RWPE2 (cell line): ENCODE results near the gene DGKA.

Experiments
- ATAC-seq: fragments of 200-7000 bp; cut with Tn5 transposase; 3 replicates; pipeline ENCODE4 v1.9.1; 2021; ENCODE audit warnings: low read depth
- DNase-seq: peaks from one replicate; pipeline ENCODE4 v3.0.0-alpha.2; 2020; ENCODE audit warnings: low spot score
- H3K27ac ChIP-seq: fragments of 450-650 bp; 2 replicates; pipeline ENCODE4 v1.5.1; 2017; ENCODE audit warnings: mild to moderate bottlenecking; ENCODE audit not compliant: poor library complexity, severe bottlenecking
- H3K27me3 ChIP-seq: fragments of 250-450 bp; sonication (Bioruptor Pico); 2 replicates; pipeline ENCODE4 v1.5.1; 2021; ENCODE audit warnings: mild to moderate bottlenecking, moderate library complexity; ENCODE audit not compliant: insufficient read depth, poor library complexity, severe bottlenecking
- H3K36me3 ChIP-seq: fragments of 250-450 bp; sonication (Bioruptor Pico); 2 replicates; pipeline ENCODE4 v1.5.1; 2020; ENCODE audit warnings: low read depth, mild to moderate bottlenecking, moderate library complexity
- H3K4me1 ChIP-seq: fragments of 250-450 bp; sonication (Bioruptor Pico); 2 replicates; pipeline ENCODE4 v1.5.1; 2021; ENCODE audit warnings: mild to moderate bottlenecking, moderate library complexity; ENCODE audit not compliant: insufficient read depth, poor library complexity, severe bottlenecking
- H3K4me3 ChIP-seq: fragments of 250-450 bp; sonication (Bioruptor Pico); 2 replicates; pipeline ENCODE4 v1.5.1; 2021; ENCODE audit warnings: mild to moderate bottlenecking, moderate library complexity; ENCODE audit not compliant: severe bottlenecking
- H3K9me3 ChIP-seq: fragments of 250-450 bp; sonication (Bioruptor Pico); 2 replicates; pipeline ENCODE4 v1.5.1; 2021; ENCODE audit warnings: mild to moderate bottlenecking, moderate library complexity; ENCODE audit not compliant: severe bottlenecking
- CTCF ChIP-seq: fragments of 450-650 bp; IDR thresholded peaks from one replicate; pipeline ENCODE4 v1.5.1; 2017; ENCODE audit warnings: mild to moderate bottlenecking, moderate library complexity; ENCODE audit not compliant: poor library complexity, severe bottlenecking

The DGKA gene

GRCh38 chr12:55934773-55935172 is 3.8 kb downstream of the DGKA start:
- TF ChIP-seq CTCF, result no peak
- Histone ChIP-seq H3K27ac (peak overlapping the region; percentile 98), H3K27me3 (no peaks in the 10 kb centered on the region), H3K4me1 (peaks cover 60% of the 10 kb centered on the region), H3K9me3 (no peaks in the 10 kb centered on the region), H3K4me3 (no peak overlapping the region), H3K36me3 (peaks cover 61% of the 10 kb centered on the region)
- DNase-seq, result no peak
- no peak for ATAC-seq

GRCh38 chr12:55935738-55936151 is 4.8 kb downstream of the DGKA start:
- H3K4me1 ChIP-seq, result peaks cover 58% of the 10 kb centered on the region
- peak overlapping the region; percentile 98 for H3K27ac ChIP-seq
- no peak overlapping the region for H3K4me3 ChIP-seq
- no peaks in the 10 kb centered on the region for H3K27me3 ChIP-seq
- no peaks in the 10 kb centered on the region for H3K9me3 ChIP-seq
- peaks cover 71% of the 10 kb centered on the region for H3K36me3 ChIP-seq
- DNase-seq, result no peak
- TF ChIP-seq CTCF, result no peak
- no peak for ATAC-seq

GRCh38 chr12:55937981-55938380 is 7.0 kb downstream of the DGKA start:
- peak; percentile 77 for ATAC-seq
- H3K27me3 ChIP-seq, result no peaks in the 10 kb centered on the region
- no peak for DNase-seq
- no peak for TF ChIP-seq CTCF
- H3K4me3 ChIP-seq, result no peak overlapping the region
- peaks cover 89% of the 10 kb centered on the region for H3K36me3 ChIP-seq
- peaks cover 50% of the 10 kb centered on the region for H3K4me1 ChIP-seq
- no peaks in the 10 kb centered on the region for H3K9me3 ChIP-seq
- H3K27ac ChIP-seq, result peak overlapping the region; percentile 98

GRCh38 chr12:55938826-55939501 is 8.0 kb downstream of the DGKA start:
- Histone ChIP-seq H3K27ac (peak overlapping the region; percentile 98), H3K4me1 (peaks cover 43% of the 10 kb centered on the region), H3K36me3 (peaks cover 92% of the 10 kb centered on the region), H3K4me3 (no peak overlapping the region), H3K9me3 (no peaks in the 10 kb centered on the region), H3K27me3 (no peaks in the 10 kb centered on the region)
- TF ChIP-seq CTCF, result no peak
- ATAC-seq, result no peak
- DNase-seq, result no peak

- TF ChIP-seq CTCF, result peak; percentile 92
- ATAC-seq, result peak; percentile 78
- H3K27me3 ChIP-seq, result no peaks in the 10 kb centered on the region
- peaks cover 35% of the 10 kb centered on the region for H3K4me1 ChIP-seq
- H3K9me3 ChIP-seq, result no peaks in the 10 kb centered on the region
- DNase-seq, result peak; percentile 80
- peak overlapping the region; percentile 98 for H3K27ac ChIP-seq
- peaks cover 92% of the 10 kb centered on the region for H3K36me3 ChIP-seq
- no peak overlapping the region for H3K4me3 ChIP-seq
Measured at GRCh38 chr12:55940065-55940732, 9.2 kb downstream of the DGKA start.
